BJ (cell line): ENCODE results near the gene PTGFRN. TPM values are rescaled to one million over a fixed set of nuclear protein-coding genes. Genes with fewer than 3 reads are reported as not detected.

ENCODE experiments used
- CTCF ChIA-PET: fragments of 350-600 bp; formaldehyde crosslinking; extraction: SDS; loops from one replicate; lab custom pipeline; 2021; ENCODE audit warnings: antibody characterized with exemption, inconsistent platforms; lab: Yijun Ruan, JAX
- POLR2A ChIA-PET: fragments of 300-600 bp; sonication (Branson Sonifier 250); formaldehyde crosslinking; extraction: SDS; loops from one replicate; lab custom pipeline; 2021; ENCODE audit warnings: antibody characterized with exemption; lab: Charles Lee
- DNase-seq: peaks from one replicate; pipeline ENCODE4 v3.0.0-alpha.2; 2011; ENCODE audit warnings: low read depth
- H3K27me3 ChIP-seq: 2 replicates; pipeline ENCODE4 v1.6.0; 2011; ENCODE audit warnings: low read length; ENCODE audit not compliant: control insufficient read depth, insufficient read depth
- H3K36me3 ChIP-seq: 2 replicates; pipeline ENCODE4 v1.5.1; 2011; ENCODE audit warnings: low read length; ENCODE audit not compliant: control insufficient read depth, insufficient read depth
- H3K4me3 ChIP-seq: 2 replicates; pipeline ENCODE4 v1.5.1; 2011; ENCODE audit warnings: low read depth, mild to moderate bottlenecking, control low read depth, low read length
- polyA plus RNA-seq: library from polyadenylated mRNA; depleted of rRNA; stranded (reverse); fragments of >200 nt; gene quantifications from 2 replicates; pipeline ENCODE4 v1.2.3, GENCODE V29; 2011
- TF ChIP-seq, protein P1 (sequence below): IDR thresholded peaks from 2 replicates; pipeline ENCODE4 v1.5.1; 2011; ENCODE audit warnings: low read depth, mild to moderate bottlenecking, control low read depth, inconsistent platforms, low read length, moderate library complexity; ENCODE audit not compliant: insufficient read depth

The PTGFRN gene
- polyA plus RNA-seq, 1 experiment: 3.1 TPM

- no peak for DNase-seq
- H3K27me3 ChIP-seq: peaks cover 2% of the 10 kb centered on the region; the same call in 1 of the 2 replicates
- no peak overlapping the region for H3K4me3 ChIP-seq
- TF ChIP-seq, protein P1, sequence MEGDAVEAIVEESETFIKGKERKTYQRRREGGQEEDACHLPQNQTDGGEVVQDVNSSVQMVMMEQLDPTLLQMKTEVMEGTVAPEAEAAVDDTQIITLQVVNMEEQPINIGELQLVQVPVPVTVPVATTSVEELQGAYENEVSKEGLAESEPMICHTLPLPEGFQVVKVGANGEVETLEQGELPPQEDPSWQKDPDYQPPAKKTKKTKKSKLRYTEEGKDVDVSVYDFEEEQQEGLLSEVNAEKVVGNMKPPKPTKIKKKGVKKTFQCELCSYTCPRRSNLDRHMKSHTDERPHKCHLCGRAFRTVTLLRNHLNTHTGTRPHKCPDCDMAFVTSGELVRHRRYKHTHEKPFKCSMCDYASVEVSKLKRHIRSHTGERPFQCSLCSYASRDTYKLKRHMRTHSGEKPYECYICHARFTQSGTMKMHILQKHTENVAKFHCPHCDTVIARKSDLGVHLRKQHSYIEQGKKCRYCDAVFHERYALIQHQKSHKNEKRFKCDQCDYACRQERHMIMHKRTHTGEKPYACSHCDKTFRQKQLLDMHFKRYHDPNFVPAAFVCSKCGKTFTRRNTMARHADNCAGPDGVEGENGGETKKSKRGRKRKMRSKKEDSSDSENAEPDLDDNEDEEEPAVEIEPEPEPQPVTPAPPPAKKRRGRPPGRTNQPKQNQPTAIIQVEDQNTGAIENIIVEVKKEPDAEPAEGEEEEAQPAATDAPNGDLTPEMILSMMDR: no peak
- ChIA-PET CTCF (interaction anchor here (1.1 to 1.6 kb wide), 2 partner anchors 14 to 16 kb away, joined by 3 read pairs; no protein-coding TSS in a partner anchor), POLR2A (no interaction called here)
- H3K36me3 ChIP-seq: no peaks in the 10 kb centered on the region
These were observed 122.5 kb downstream of the PTGFRN start for GRCh38 chr1:117032266-117032665.

DNA sequence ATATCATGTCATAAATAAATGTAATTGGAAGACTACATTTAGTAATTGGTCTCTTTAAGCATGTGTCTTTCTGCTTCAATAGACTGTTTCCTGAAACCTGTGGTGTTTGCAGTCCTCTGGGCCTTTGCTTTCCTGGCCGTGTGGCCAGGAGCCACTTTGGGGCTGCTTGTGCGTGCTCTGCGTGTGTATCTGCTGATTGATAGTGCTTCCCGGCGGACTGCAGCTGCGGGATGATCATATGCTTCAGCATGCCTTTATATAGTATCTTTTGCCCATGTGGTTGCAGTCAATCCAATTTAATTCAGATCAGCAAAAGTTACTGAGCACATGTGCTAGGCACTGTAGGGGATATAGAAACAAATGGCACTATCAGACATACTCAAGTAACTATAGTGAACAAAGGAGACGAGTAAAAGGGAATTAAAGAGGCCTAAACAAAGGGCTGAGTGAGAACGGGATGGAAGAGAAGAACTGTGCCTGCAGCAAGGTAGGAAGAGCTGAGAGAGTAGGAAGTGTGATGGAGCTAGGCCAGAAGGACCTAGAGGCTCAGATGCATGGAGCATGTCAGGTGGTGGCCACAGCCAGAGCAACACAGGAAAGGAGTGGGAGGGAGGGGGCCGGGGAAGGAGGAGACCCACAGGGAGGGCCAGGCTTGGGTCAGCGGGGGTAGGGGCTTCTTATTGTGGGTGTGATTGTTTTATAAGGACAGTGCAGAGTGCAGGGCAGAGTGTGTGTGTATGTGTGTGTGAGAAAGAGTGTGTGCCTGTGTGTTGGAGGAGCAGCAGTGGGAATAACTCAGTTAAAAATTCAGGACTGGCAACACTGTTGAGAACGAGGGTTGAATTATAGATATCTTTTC, 123.2 kb downstream of the PTGFRN start:
- H3K27me3 ChIP-seq: peaks cover 2% of the 10 kb centered on the region; the same call in 1 of the 2 replicates
- H3K4me3 ChIP-seq: no peak overlapping the region
- ChIA-PET POLR2A (no interaction called here), CTCF (interaction anchor here (1.6 kb wide), 1 partner anchor 13 kb away, joined by 3 read pairs; no protein-coding TSS in a partner anchor)
- H3K36me3 ChIP-seq: no peaks in the 10 kb centered on the region
- no peak for DNase-seq
- TF ChIP-seq, protein P1: no peak

DNA sequence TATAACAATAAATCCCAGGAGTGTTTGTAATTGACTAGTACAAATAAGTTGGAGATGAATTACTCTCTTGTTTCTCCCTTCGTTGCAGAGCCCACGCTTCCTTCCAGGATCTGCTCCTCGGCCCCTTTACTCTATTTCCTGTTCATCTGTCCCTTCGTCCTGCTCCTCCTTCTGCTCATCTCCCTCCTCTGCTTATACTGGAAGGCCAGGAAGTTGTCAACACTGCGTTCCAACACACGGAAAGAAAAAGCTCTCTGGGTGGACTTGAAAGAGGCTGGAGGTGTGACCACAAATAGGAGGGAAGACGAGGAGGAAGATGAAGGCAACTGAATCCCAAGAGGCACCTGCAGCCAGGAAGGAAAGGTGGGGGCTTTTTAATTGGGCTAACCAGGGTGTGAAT, 124.1 kb downstream of the PTGFRN start:
- H3K36me3 ChIP-seq: no peaks in the 10 kb centered on the region
- ChIA-PET CTCF (no interaction called here), POLR2A (no interaction called here)
- TF ChIP-seq, protein P1: no peak
- peaks cover 2% of the 10 kb centered on the region; the same call in 1 of the 2 replicates for H3K27me3 ChIP-seq
- DNase-seq: no peak
- no peak overlapping the region for H3K4me3 ChIP-seq

- ChIA-PET POLR2A (no interaction called here), CTCF (no interaction called here)
- no peak for DNase-seq
- H3K27me3 ChIP-seq: peaks cover 2% of the 10 kb centered on the region; the same call in 1 of the 2 replicates
- no peaks in the 10 kb centered on the region for H3K36me3 ChIP-seq
- TF ChIP-seq, protein P1: no peak
- no peak overlapping the region for H3K4me3 ChIP-seq
These were observed 125.1 kb downstream of the PTGFRN start for GRCh38 chr1:117034791-117035290.

DNA sequence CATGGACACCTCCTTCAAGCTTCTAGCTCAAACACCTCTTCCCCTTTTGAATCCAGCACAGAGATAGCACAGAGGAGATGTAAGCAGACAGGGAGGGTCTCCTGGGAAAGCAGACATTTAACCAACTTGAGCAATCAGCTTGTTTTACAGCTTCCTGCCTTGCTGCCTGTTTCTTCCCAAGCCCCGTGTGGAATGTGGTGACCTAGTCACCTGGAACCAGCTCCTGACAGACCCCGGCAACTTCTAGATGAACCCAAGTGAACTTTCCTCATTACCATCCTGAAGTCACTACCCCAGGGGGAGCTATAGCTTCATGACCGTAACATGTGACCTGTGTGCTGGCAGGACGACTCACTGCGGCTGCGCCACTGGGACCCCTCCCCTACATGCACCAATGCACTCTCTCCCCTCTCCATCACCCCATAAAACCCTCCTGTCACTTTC, 126.3 kb downstream of the PTGFRN start:
- H3K4me3 ChIP-seq: no peak overlapping the region
- DNase-seq: no peak
- H3K36me3 ChIP-seq: no peaks in the 10 kb centered on the region
- POLR2A ChIA-PET: no interaction called here
- peaks cover 2% of the 10 kb centered on the region; the same call in 1 of the 2 replicates for H3K27me3 ChIP-seq
- CTCF ChIA-PET: no interaction called here
- TF ChIP-seq, protein P1: no peak
